Dermis microvascular lymphatic vessel endothelial cell (primary cell): ENCODE data around the gene RASAL2. TPM values are rescaled to one million over a fixed set of nuclear protein-coding genes. Genes with fewer than 3 reads are reported as not detected.
"Not testable (repeated sequence)": the region's sequence is repeated elsewhere in the genome, so short reads cannot be mapped to it uniquely, and the experiment has no call there.

Source experiments
- DNase-seq, 2 donors: peaks; one replicate each; pipeline versions ENCODE4 v3.0.0 to v3.0.0-alpha.2; 2010; ENCODE audit warnings: low read depth in 2 of 2
- total RNA-seq: library from RNA; depleted of rRNA; stranded (reverse); fragments of >200 nt; gene quantifications from 2 replicates; pipeline ENCODE4 v1.2.1, GENCODE V29; 2014

Gene RASAL2
- total RNA-seq, 1 donor from 2014 or later = 12.6 TPM

DNA sequence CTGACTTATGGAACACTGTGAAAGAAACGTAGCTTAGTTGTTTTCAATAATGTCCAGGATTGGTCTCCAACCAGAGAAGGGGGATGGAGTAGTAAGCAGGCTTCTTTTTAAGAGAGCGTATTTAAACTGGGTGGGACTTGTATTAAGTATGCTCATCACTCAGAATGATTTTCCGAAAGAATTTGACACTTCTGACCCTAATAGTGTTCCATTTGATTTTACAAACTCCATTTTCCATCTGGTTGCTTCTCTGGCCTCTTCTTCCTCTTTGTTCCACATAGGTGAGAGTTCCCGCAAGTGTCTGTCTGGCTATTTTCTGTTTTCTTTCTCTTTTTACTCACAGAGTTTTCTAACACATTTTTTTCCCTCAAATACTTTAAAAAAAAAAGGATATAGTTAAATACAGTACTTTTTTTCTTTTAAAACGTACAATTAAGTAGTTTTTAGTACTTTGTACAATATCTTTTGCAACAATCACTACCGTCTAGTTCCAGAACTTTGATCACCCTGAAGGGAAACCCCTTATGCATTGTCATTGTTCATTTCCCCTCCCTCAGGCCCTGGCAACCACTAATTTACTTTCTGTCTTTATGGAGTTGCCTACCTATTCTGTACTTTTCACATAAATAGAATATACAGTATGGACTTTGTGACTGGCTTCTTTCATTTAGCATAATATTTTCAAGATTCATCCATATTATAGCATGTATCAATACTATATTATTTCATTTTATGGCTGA, 67.0 kb downstream of the RASAL2 start:
- peak; percentile 53 to 60 for DNase-seq

GRCh38 chr1:178161516-178161915, 67.6 kb downstream of the RASAL2 start:
- no peak for DNase-seq

DNA sequence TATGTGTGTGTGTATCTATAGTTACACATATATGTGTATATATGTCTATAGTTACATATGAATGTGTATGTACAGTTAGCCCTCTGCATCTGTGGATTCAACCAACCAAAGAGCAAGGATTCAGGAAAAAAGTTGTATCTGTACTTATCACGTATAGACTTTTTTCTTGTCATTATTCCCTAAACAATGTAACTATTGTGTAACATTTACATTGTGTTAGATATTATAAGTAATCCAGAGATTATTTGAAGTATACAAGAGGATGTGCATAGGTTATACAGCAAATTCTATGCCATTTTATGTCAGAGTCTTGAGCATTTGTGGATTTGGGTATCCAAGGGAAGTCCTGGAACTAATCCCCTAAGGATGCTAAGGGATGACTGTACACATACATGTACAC, 71.3 kb downstream of the RASAL2 start:
- no peak for DNase-seq

GRCh38 chr1:178166429-178167024, 72.6 kb downstream of the RASAL2 start:
- DNase-seq = no peak

GRCh38 chr1:178168536-178168935, 74.6 kb downstream of the RASAL2 start:
- DNase-seq = peak in 1 of 2 donors; percentile 79

DNA sequence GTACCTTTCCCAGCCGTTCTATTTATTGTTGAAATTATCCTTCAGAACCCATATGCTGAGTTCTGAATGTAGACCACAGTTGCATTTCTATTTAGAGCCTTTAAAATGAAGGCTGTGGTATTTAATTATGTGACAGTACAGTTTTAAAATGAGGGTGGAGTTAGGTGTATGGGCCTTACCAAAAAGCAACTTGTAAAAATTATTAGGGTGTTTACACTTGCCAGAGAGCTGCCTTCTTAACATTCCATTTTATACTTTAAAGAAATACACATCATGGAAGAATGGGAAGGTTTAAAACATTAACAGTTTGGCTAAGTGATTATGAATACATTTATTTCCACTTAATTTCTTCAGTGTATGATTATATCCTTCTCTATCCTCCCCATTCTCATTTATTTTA, 75.7 kb downstream of the RASAL2 start:
- DNase-seq = no peak

DNA sequence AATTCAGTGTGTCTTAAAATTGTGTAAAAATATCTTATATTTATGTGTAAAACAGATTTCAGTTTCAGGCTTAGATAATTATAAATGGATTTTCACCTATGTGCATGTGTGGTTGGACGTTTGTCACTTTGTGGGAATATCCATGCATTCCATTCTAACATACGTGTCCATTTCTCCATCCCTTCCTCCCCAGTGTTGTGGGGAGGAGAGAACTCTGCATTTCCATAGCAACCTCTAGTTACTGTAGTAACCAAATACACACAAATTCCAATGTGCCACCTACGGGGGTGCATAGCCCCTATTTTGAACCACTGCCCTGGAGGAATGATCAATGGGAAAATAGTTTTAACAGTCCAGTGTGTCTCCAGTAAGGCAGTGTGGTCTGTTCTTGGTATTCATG, 79.0 kb downstream of the RASAL2 start:
- DNase-seq = peak; percentile 66 to 68

GRCh38 chr1:178174539-178174938, 80.6 kb downstream of the RASAL2 start:
- no peak for DNase-seq

GRCh38 chr1:178180405-178180804, 86.5 kb downstream of the RASAL2 start:
- DNase-seq = no peak

DNA sequence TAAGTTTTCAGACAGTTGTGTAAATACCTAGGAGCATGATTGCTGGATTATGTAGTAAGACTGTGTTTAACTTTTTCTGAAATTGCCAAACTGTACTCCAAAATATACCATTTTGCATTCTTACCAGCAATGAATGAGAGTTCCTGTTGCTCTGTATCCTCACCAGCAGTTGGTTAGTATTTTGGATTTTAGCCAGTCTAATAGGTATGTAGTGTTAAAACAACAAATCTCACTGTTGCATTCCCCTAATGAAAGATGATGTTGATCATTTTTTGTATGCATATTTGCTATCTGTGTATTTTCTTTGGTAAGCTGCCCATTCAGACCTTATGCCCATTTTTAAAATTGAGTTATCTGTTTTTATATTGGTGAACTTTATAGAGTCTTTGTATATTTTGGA, 89.9 kb downstream of the RASAL2 start:
- DNase-seq = peak in 1 of 2 donors; percentile 48

DNA sequence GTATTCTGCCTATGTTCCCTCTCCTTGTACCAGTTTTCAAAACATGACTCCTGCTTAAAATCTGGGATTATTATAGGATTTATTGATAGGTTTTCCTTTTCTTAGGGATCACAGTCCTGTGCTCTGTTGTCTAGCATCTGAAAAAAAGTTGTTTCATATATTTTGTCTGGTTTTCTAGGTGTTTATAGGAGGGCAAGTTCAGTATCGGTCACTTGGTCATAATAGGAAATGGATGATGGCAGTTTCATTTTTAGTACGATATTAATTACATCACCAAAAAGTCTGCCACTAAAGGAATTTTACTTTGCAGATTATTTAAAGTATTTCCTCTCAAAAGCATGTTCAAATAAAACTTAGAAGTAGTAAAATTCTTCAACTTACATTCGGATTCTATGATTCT, 94.4 kb downstream of the RASAL2 start:
- DNase-seq = peak in 1 of 2 donors; percentile 46

DNA sequence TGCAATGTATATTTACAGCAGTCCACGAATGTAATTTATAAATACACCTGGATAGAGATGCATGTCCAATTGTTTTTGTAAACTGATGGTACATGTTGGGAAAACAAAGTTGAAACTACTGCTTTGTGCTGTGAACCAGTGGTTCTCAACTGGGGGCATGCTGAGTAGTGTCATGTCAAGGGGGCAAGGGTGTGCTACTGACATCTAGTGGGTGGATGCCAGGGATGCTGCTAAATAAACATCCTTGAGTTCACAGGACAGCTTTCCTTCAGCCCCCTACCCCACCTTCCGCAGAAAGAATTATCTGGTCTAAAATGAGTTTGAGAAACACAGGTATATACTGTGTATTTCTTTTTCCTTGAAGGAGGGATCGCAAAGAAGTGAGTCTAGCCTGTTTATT, 95.9 kb downstream of the RASAL2 start:
- peak; percentile 47 to 57 for DNase-seq

DNA sequence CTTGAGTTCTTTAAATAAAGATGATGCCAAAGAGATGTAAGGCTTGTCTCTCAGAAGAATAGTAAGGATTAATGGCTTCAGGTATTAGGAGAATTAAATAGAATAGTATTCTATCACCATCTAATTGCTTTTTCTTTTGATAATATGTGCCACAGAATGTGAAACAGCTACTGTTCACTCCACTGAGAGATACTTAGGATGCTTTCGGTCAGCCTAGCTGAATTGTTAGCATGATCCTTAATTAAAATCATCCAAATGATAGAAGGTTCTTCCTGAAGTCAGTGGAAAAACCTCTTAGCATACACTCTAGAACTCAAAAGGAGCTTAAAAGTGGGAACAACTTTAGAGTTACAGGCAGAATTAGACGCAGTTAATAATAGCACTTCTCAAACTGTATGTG, 97.0 kb downstream of the RASAL2 start:
- DNase-seq = no peak

- peak in 1 of 2 donors; percentile 94 for DNase-seq
These were observed 98.8 kb downstream of the RASAL2 start for GRCh38 chr1:178192686-178193085.

GRCh38 chr1:178196631-178197030, 102.7 kb downstream of the RASAL2 start:
- DNase-seq = no peak

GRCh38 chr1:178202095-178202494, 108.2 kb downstream of the RASAL2 start:
- not testable (repeated sequence) for DNase-seq

DNA sequence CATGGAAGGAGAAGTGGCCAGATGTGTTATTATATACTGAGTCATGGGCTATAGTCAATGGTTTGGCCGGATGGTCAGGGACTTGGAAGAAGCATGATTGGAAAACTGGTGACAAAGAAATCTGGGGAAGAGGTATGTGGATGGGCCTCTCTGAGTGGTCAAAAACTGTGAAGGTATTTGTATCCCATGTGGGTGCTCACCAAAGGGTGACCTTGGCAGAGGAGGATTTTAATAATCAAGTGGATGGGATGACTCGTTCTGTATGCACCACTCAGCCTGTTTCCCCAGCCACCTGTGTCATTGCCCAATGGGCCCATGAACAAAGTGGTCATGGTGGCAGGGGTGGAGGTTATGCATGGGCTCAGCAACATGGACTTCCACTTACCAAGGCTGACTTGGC, 108.6 kb downstream of the RASAL2 start:
- not testable (repeated sequence) for DNase-seq

- not testable (repeated sequence) for DNase-seq
These were observed 114.5 kb downstream of the RASAL2 start for GRCh38 chr1:178208269-178208856.

GRCh38 chr1:178209935-178210334, 116.0 kb downstream of the RASAL2 start:
- no peak for DNase-seq

DNA sequence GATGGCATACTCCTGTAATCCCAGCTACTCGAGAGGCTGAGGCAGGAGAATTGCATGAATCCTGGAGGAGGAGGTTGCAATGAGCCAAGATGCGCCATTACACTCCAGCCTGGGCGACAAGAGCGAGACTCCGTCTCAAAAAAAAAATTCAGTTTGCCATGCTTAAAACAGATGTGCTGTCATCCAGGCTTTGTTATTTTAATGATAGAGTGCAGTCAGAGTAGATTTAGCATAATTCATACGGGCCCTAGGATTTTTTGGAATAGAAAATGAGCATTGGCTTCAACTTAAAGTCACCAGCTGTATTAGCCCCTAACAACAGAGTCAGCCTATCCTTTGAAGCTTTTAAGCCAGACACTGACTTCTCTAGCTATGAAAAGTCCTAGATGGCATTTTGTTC, 124.6 kb downstream of the RASAL2 start:
- no peak for DNase-seq

- DNase-seq = no peak
These were observed 126.2 kb downstream of the RASAL2 start for GRCh38 chr1:178220094-178220493.

DNA sequence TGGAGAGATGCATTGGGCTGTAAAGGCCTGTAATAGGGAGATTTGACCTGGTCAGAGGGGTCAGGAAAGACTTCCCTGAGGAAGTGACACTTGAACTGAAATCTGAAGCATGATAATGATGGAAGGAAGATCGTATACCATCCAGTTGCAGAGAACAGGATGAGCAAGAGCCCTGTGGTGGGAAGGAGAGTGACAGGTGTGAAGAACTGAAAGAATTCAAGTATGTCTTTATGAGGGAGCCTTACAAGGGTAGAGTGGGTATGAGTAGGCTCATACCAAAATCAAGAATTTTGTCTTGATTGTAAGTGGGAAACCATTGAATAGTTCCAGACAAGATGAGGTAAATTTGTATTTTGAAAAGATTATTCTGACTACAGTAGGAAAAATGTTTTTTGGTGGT, 129.4 kb downstream of the RASAL2 start:
- DNase-seq = no peak

- DNase-seq = no peak
These were observed 130.5 kb downstream of the RASAL2 start for GRCh38 chr1:178224358-178224757.
